ENCODE measurements around the gene AFG3L2.
A peak's percentile ranks its signal among the peaks of the same experiment; 100 is the strongest.

Gene AFG3L2

DNA sequence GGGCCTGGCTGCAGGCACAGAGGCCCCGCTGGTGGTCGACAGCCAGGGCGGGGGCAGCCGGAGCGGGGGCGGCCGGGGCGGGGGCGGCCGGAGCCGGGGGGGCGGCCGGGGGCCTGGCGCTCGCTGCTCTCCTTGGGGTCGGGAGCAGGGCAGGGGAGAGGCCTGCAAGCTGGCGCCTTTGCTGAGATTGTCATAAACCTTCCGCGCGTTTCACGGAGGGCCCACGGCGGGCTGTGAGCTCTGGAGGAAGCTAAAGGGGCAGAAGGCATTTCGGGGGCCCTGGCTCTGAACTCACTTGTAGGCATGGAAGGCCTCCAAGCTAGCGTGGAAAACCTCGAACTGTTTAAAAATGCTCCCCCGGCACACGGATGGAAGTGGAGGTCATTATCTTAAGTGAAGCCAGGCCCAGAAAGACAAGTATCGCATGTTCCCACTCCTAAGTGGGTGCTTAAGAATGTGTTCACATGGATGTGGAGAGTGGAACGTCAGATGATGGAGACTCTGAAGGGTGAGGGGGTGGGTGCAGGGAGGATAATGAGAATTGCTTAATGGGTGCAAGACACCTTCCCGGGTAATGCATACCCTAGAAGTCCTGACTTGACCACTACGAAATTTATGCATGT, 31.3 kb upstream of the AFG3L2 start:
- TF ChIP-seq, protein P1, sequence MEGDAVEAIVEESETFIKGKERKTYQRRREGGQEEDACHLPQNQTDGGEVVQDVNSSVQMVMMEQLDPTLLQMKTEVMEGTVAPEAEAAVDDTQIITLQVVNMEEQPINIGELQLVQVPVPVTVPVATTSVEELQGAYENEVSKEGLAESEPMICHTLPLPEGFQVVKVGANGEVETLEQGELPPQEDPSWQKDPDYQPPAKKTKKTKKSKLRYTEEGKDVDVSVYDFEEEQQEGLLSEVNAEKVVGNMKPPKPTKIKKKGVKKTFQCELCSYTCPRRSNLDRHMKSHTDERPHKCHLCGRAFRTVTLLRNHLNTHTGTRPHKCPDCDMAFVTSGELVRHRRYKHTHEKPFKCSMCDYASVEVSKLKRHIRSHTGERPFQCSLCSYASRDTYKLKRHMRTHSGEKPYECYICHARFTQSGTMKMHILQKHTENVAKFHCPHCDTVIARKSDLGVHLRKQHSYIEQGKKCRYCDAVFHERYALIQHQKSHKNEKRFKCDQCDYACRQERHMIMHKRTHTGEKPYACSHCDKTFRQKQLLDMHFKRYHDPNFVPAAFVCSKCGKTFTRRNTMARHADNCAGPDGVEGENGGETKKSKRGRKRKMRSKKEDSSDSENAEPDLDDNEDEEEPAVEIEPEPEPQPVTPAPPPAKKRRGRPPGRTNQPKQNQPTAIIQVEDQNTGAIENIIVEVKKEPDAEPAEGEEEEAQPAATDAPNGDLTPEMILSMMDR (IDR thresholded peaks at IDR 0.05; ENCODE audit: low read depth, low read length, missing control alignments) = no peak
- DNase-seq (ENCODE audit: extremely low read depth, low read depth) = no peak
- peak overlapping the region; percentile 83 for H3K4me3 ChIP-seq (replicated peaks; ENCODE audit: low read depth, low read length)

DNA sequence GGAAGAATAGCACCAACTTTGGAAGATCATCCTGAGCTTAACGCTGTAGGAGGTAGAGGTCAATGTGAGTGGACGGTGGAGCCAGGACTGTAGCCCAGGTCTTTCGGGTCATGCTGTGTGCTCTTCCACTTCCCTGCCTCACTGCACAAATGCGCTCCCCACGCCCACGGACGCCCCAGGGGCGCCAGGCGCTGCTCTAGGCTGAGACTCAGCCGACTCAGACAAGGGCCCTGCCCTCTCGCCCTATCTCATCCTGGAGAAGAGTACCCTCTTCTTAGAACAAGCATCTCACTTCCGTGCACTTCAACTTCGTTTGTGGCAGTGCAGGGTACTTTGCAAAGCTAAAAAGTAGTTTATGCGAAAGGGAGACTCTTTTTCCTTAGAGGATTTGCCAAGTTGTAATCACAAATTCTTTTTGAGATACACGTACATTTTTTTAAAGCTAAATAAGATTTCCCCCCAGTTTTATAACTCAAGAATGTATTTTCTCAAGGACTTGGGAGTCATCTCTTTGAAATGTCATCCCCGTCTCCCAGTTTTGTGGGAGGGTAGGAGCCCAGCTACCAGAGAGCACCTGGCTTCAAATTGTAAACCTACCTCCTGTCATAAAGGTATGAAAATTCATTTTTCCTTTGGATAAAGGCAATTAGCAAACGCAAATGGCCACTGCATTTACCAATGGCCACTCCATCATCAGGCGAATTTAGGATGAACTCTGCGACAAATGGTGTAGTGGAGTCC, 29.5 kb upstream of the AFG3L2 start:
- H3K4me3 ChIP-seq (replicated peaks; ENCODE audit: low read depth, low read length) = no peak overlapping the region
- no peak for DNase-seq (ENCODE audit: extremely low read depth, low read depth)
- TF ChIP-seq, protein P1 (IDR thresholded peaks at IDR 0.05; ENCODE audit: low read depth, low read length, missing control alignments) = no peak

GRCh38 chr18:12405066-12405465, 28.0 kb upstream of the AFG3L2 start:
- no peak overlapping the region for H3K4me3 ChIP-seq (replicated peaks; ENCODE audit: low read depth, low read length)
- no peak for DNase-seq (ENCODE audit: extremely low read depth, low read depth)
- TF ChIP-seq, protein P1 (IDR thresholded peaks at IDR 0.05; ENCODE audit: low read depth, low read length, missing control alignments) = no peak

GRCh38 chr18:12403601-12404506, 26.8 kb upstream of the AFG3L2 start:
- peak; percentile 60 for DNase-seq (ENCODE audit: extremely low read depth, low read depth)
- no peak overlapping the region for H3K4me3 ChIP-seq (replicated peaks; ENCODE audit: low read depth, low read length)
- TF ChIP-seq, protein P1 (IDR thresholded peaks at IDR 0.05; ENCODE audit: low read depth, low read length, missing control alignments) = no peak

- no peak for DNase-seq (ENCODE audit: extremely low read depth, low read depth)
- no peak overlapping the region for H3K4me3 ChIP-seq (replicated peaks; ENCODE audit: low read depth, low read length)
- TF ChIP-seq, protein P1 (IDR thresholded peaks at IDR 0.05; ENCODE audit: low read depth, low read length, missing control alignments) = no peak
Measured at GRCh38 chr18:12401881-12402280, 24.9 kb upstream of the AFG3L2 start.

- no peak overlapping the region for H3K4me3 ChIP-seq (replicated peaks; ENCODE audit: low read depth, low read length)
- no peak for DNase-seq (ENCODE audit: extremely low read depth, low read depth)
- TF ChIP-seq, protein P1 (IDR thresholded peaks at IDR 0.05; ENCODE audit: low read depth, low read length, missing control alignments) = no peak
Measured at GRCh38 chr18:12399231-12399630, 22.2 kb upstream of the AFG3L2 start.
